ENCODE measurements around the gene AHNAK. TPM values are rescaled to one million over a fixed set of nuclear protein-coding genes. Genes with fewer than 3 reads are reported as not detected.

Gene AHNAK
- total RNA-seq, 2 experiments from 2014 or later: 0.21 to 0.28 TPM

DNA sequence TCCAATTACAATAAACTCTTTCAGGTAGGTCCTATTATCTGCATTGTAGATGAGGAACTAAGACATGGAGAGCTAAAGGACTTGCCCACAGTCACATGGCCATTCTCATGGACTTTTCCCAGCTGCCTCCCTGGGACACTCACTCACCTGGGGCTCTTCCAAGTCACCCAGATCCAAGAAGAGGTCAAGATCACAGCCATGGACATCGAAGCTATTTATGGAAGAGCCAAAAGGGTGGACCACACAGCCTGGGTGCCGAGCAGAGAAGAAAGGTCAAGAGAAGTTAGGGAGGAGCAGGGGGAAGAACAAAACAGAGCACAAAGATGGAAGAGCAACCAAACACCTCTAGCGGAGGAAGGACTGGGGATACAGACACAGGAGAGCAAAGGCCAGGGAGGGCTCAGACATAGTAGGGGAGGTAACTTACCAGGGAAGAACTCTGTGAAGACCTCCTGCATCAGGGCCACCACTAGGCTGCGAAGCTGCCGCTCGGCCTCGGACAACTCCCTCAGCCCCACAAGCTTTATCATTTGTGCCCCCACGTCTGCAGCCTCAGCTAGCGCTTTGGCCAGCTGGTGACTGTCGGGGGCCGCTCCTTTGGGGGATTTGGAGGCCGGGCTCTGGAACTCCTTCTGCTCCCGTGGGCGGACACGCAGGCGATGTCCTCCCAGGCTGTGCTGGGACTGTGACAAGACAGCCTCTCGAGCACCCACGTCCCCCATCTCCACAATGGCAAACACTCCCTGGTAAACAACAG, 34.5 kb upstream of the AHNAK start:
- ChIA-PET CTCF (ENCODE audit: unreplicated experiment) (no interaction called here), POLR2A (interaction anchor here (1.4 kb wide), 1 partner anchor 10 kb away, joined by 4 read pairs; the partner anchor contains the start of gene TUT1)
- Histone ChIP-seq H3K27ac (ENCODE audit: low read depth, low read length, poor library complexity, severe bottlenecking) (no peak overlapping the region), H3K4me1 (ENCODE audit: insufficient read depth, low read length, poor library complexity, severe bottlenecking) (no peaks in the 10 kb centered on the region), H4K20me1 (ENCODE audit: insufficient read depth, low read length) (no peaks in the 10 kb centered on the region), H2AFZ (ENCODE audit: low read length) (no peak overlapping the region), H3K4me3 (ENCODE audit: low read depth, low read length, poor library complexity, severe bottlenecking) (no peak overlapping the region), H3K79me2 (ENCODE audit: insufficient read depth, low read depth, low read length) (no peaks in the 10 kb centered on the region; the same call in 1 of the 2 replicates), H3K4me2 (ENCODE audit: low read length) (no peak overlapping the region), H3K9me2 (ENCODE audit: insufficient read depth, low read length) (no peaks in the 10 kb centered on the region), H3K36me3 (ENCODE audit: insufficient read depth, low read length) (peaks cover 95% of the 10 kb centered on the region), H3K9me3 (ENCODE audit: low read length) (no peaks in the 10 kb centered on the region)
- DNase-seq (ENCODE audit: low spot score): no peak
- intact Hi-C loops (cut with micrococcal nuclease; ENCODE audit: unreplicated experiment): no loop called here
- no peak for TF ChIP-seq CTCF (conservative IDR thresholded peaks at IDR 0.05; ENCODE audit: low read length)
- TF ChIP-seq EZH2phosphoT487 (IDR thresholded peaks at IDR 0.05; ENCODE audit: borderline replicate concordance, low read depth, low read length): no peak
- BruUV-seq (replicated peaks): no TSS peak

DNA sequence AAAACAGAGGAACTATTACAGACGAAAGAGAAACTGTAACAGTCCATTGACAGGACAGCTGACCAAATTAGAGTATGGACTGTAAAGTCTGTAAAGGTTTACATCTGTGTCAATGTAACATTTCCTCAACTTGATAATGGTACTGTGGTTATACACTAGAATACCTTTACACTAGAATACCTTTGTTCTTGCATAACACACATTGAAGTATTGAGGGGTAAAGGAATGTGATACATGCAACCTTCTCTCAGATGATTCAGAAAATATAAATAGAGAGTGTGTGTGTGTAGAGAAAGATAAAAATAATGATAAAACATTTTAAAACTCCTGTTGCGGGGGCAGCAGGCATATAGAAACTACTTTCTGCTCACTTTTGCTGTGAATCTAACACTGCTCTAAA, 32.6 kb upstream of the AHNAK start:
- ChIA-PET POLR2A (interaction anchor here (1.8 kb wide), 1 partner anchor 12 kb away, joined by 5 read pairs; the partner anchor contains the start of gene TUT1), CTCF (ENCODE audit: unreplicated experiment) (no interaction called here)
- no peak for TF ChIP-seq EZH2phosphoT487 (IDR thresholded peaks at IDR 0.05; ENCODE audit: borderline replicate concordance, low read depth, low read length)
- no peak for TF ChIP-seq CTCF (conservative IDR thresholded peaks at IDR 0.05; ENCODE audit: low read length)
- Histone ChIP-seq H3K9me2 (ENCODE audit: insufficient read depth, low read length) (no peaks in the 10 kb centered on the region), H3K4me2 (ENCODE audit: low read length) (no peak overlapping the region), H3K36me3 (ENCODE audit: insufficient read depth, low read length) (peaks cover 95% of the 10 kb centered on the region), H3K9me3 (ENCODE audit: low read length) (no peaks in the 10 kb centered on the region), H3K27ac (ENCODE audit: low read depth, low read length, poor library complexity, severe bottlenecking) (no peak overlapping the region), H3K4me3 (ENCODE audit: low read depth, low read length, poor library complexity, severe bottlenecking) (no peak overlapping the region), H2AFZ (ENCODE audit: low read length) (no peak overlapping the region), H4K20me1 (ENCODE audit: insufficient read depth, low read length) (no peaks in the 10 kb centered on the region), H3K4me1 (ENCODE audit: insufficient read depth, low read length, poor library complexity, severe bottlenecking) (peaks cover 13% of the 10 kb centered on the region), H3K79me2 (ENCODE audit: insufficient read depth, low read depth, low read length) (peaks cover 6% of the 10 kb centered on the region; the same call in 1 of the 2 replicates)
- DNase-seq (ENCODE audit: low spot score): no peak
- intact Hi-C loops (cut with micrococcal nuclease; ENCODE audit: unreplicated experiment): no loop called here
- BruUV-seq (replicated peaks): no TSS peak

DNA sequence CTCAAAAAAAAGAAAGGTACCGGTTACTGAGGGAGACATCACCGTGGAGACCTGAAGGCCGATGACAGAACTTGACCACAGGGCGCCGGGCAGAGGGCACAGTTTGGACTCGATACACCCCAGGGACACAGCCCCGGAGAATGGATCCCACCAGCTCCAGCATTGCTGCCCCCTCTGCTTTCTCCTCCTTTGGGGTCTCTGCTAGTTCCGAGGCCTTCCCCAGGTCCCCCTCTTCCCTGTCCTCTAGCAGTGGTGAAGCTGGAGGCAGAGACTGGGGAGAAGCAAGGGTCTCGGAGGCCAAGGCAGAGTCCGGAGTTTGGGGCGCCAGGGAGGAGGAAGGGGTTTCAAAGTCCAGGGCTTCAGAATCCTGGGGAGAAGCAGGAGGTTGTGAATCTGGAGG, 31.9 kb upstream of the AHNAK start:
- intact Hi-C loops (cut with micrococcal nuclease; ENCODE audit: unreplicated experiment): no loop called here
- no peaks in the 10 kb centered on the region for H3K9me3 ChIP-seq (ENCODE audit: low read length)
- H3K4me2 ChIP-seq (ENCODE audit: low read length): no peak overlapping the region
- H2AFZ ChIP-seq (ENCODE audit: low read length): no peak overlapping the region
- peaks cover 13% of the 10 kb centered on the region for H3K4me1 ChIP-seq (ENCODE audit: insufficient read depth, low read length, poor library complexity, severe bottlenecking)
- TF ChIP-seq CTCF (conservative IDR thresholded peaks at IDR 0.05; ENCODE audit: low read length): no peak
- no peak for TF ChIP-seq EZH2phosphoT487 (IDR thresholded peaks at IDR 0.05; ENCODE audit: borderline replicate concordance, low read depth, low read length)
- ChIA-PET CTCF (ENCODE audit: unreplicated experiment) (no interaction called here), POLR2A (interaction anchor here (1.8 kb wide), 1 partner anchor 13 kb away, joined by 5 read pairs; the partner anchor contains the start of gene TUT1)
- DNase-seq (ENCODE audit: low spot score): no peak
- peaks cover 9% of the 10 kb centered on the region for H3K79me2 ChIP-seq (ENCODE audit: insufficient read depth, low read depth, low read length)
- BruUV-seq (replicated peaks): no TSS peak
- no peaks in the 10 kb centered on the region for H3K9me2 ChIP-seq (ENCODE audit: insufficient read depth, low read length)
- no peak overlapping the region for H3K27ac ChIP-seq (ENCODE audit: low read depth, low read length, poor library complexity, severe bottlenecking)
- H4K20me1 ChIP-seq (ENCODE audit: insufficient read depth, low read length): no peaks in the 10 kb centered on the region
- H3K4me3 ChIP-seq (ENCODE audit: low read depth, low read length, poor library complexity, severe bottlenecking): no peak overlapping the region
- peaks cover 88% of the 10 kb centered on the region for H3K36me3 ChIP-seq (ENCODE audit: insufficient read depth, low read length)

All from OCI-LY7 (cell line).